ENCODE results near the gene CMTM8.
A peak's percentile ranks its signal among the peaks of the same experiment; 100 is the strongest.

The CMTM8 gene

GRCh38 chr3:32401126-32401525 lies 162.6 kb downstream of the CMTM8 start:
- Histone ChIP-seq H3K4me3 (ENCODE audit: severe bottlenecking) (peak overlapping the region; percentile 13), H3K27me3 (ENCODE audit: insufficient read depth, poor library complexity, severe bottlenecking) (no peaks in the 10 kb centered on the region), H3K9me3 (ENCODE audit: severe bottlenecking) (no peaks in the 10 kb centered on the region), H3K4me1 (ENCODE audit: insufficient read depth, poor library complexity, severe bottlenecking) (peaks cover 5% of the 10 kb centered on the region), H3K27ac (ENCODE audit: poor library complexity, severe bottlenecking) (peak overlapping the region; percentile 62), H3K36me3 (ENCODE audit: low read depth) (no peaks in the 10 kb centered on the region)
- peak; percentile 15; the same call in 2 of the 3 replicates for ATAC-seq (ENCODE audit: low read depth)
- TF ChIP-seq CTCF (IDR thresholded peaks at IDR 0.05; ENCODE audit: poor library complexity, severe bottlenecking), result no peak
- DNase-seq (ENCODE audit: low spot score), result no peak

GRCh38 chr3:32401556-32402081 lies 163.1 kb downstream of the CMTM8 start:
- DNase-seq (ENCODE audit: low spot score) (no peak), ATAC-seq (ENCODE audit: low read depth) (peak; percentile 82)
- peak overlapping the region; percentile 62 for H3K27ac ChIP-seq (ENCODE audit: poor library complexity, severe bottlenecking)
- TF ChIP-seq CTCF (IDR thresholded peaks at IDR 0.05; ENCODE audit: poor library complexity, severe bottlenecking), result no peak
- peak overlapping the region; percentile 13 for H3K4me3 ChIP-seq (ENCODE audit: severe bottlenecking)
- H3K9me3 ChIP-seq (ENCODE audit: severe bottlenecking), result no peaks in the 10 kb centered on the region
- H3K27me3 ChIP-seq (ENCODE audit: insufficient read depth, poor library complexity, severe bottlenecking), result no peaks in the 10 kb centered on the region
- H3K36me3 ChIP-seq (ENCODE audit: low read depth), result no peaks in the 10 kb centered on the region
- H3K4me1 ChIP-seq (ENCODE audit: insufficient read depth, poor library complexity, severe bottlenecking), result peaks cover 10% of the 10 kb centered on the region

DNA sequence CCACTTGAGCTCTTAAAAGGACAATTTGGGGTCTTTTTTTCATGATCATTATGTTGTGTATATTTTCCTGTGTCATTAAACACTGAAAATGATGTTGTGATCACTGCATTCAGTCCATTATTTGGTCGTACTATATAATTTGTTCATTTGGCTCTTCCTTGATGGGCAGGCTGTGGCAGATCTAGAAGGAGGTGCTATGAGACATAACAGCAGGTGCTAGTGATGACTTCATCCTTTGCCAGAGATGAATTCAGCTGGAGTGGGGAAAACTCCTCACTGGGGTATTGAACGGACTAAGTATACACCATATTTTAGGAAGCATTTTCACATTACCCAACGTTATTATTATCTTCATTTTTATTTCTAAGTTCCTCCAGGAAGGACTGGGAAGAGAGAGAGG lies 165.2 kb downstream of the CMTM8 start:
- Histone ChIP-seq H3K4me3 (ENCODE audit: severe bottlenecking) (no peak overlapping the region), H3K36me3 (ENCODE audit: low read depth) (no peaks in the 10 kb centered on the region), H3K27ac (ENCODE audit: poor library complexity, severe bottlenecking) (no peak overlapping the region), H3K27me3 (ENCODE audit: insufficient read depth, poor library complexity, severe bottlenecking) (no peaks in the 10 kb centered on the region), H3K9me3 (ENCODE audit: severe bottlenecking) (no peaks in the 10 kb centered on the region), H3K4me1 (ENCODE audit: insufficient read depth, poor library complexity, severe bottlenecking) (peaks cover 26% of the 10 kb centered on the region)
- no peak for TF ChIP-seq CTCF (IDR thresholded peaks at IDR 0.05; ENCODE audit: poor library complexity, severe bottlenecking)
- ATAC-seq (ENCODE audit: low read depth) (peak; percentile 50), DNase-seq (ENCODE audit: low spot score) (no peak)

DNA sequence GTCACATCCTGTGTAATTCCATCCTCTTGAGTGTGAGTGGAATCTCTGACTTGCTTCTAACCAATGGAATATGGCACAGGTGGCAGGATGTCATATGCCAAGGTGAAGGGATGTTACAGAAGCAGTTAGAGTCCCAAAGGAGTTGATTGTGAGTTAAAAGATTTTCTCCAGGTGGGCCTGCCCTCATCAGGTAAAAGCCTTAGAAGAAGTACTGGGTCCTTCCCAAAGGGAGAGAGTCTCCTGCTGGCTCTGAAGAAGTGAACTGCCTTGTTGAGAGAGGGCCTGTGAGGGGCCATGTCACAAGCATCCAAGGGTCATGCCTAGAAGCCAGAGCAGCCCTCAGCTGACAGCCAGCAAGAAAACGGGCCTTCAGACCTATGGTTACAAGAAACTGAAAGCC lies 166.2 kb downstream of the CMTM8 start:
- peaks cover 26% of the 10 kb centered on the region for H3K4me1 ChIP-seq (ENCODE audit: insufficient read depth, poor library complexity, severe bottlenecking)
- ATAC-seq (ENCODE audit: low read depth), result no peak
- no peak for DNase-seq (ENCODE audit: low spot score)
- H3K9me3 ChIP-seq (ENCODE audit: severe bottlenecking), result no peaks in the 10 kb centered on the region
- no peaks in the 10 kb centered on the region for H3K36me3 ChIP-seq (ENCODE audit: low read depth)
- no peak overlapping the region for H3K27ac ChIP-seq (ENCODE audit: poor library complexity, severe bottlenecking)
- no peak overlapping the region for H3K4me3 ChIP-seq (ENCODE audit: severe bottlenecking)
- no peaks in the 10 kb centered on the region for H3K27me3 ChIP-seq (ENCODE audit: insufficient read depth, poor library complexity, severe bottlenecking)
- no peak for TF ChIP-seq CTCF (IDR thresholded peaks at IDR 0.05; ENCODE audit: poor library complexity, severe bottlenecking)

GRCh38 chr3:32405155-32405554 lies 166.7 kb downstream of the CMTM8 start:
- no peaks in the 10 kb centered on the region for H3K27me3 ChIP-seq (ENCODE audit: insufficient read depth, poor library complexity, severe bottlenecking)
- no peak overlapping the region for H3K27ac ChIP-seq (ENCODE audit: poor library complexity, severe bottlenecking)
- H3K36me3 ChIP-seq (ENCODE audit: low read depth), result no peaks in the 10 kb centered on the region
- H3K4me1 ChIP-seq (ENCODE audit: insufficient read depth, poor library complexity, severe bottlenecking), result peaks cover 30% of the 10 kb centered on the region
- H3K9me3 ChIP-seq (ENCODE audit: severe bottlenecking), result no peaks in the 10 kb centered on the region
- no peak overlapping the region for H3K4me3 ChIP-seq (ENCODE audit: severe bottlenecking)
- DNase-seq (ENCODE audit: low spot score) (no peak), ATAC-seq (ENCODE audit: low read depth) (no peak)
- no peak for TF ChIP-seq CTCF (IDR thresholded peaks at IDR 0.05; ENCODE audit: poor library complexity, severe bottlenecking)

All from RWPE2 (cell line).